GM18861 (cell line): ENCODE results near the gene AMIGO2.
A peak's percentile ranks its signal among the peaks of the same experiment; 100 is the strongest.
"Not testable (repeated sequence)": the region's sequence is repeated elsewhere in the genome, so short reads cannot be mapped to it uniquely, and the experiment has no call there.

Experiments
- ATAC-seq: cut with Tn5 transposase; IDR thresholded peaks from one replicate; pipeline ENCODE4 v1.9.1; 2021; ENCODE audit not compliant: unreplicated experiment

The AMIGO2 gene

DNA sequence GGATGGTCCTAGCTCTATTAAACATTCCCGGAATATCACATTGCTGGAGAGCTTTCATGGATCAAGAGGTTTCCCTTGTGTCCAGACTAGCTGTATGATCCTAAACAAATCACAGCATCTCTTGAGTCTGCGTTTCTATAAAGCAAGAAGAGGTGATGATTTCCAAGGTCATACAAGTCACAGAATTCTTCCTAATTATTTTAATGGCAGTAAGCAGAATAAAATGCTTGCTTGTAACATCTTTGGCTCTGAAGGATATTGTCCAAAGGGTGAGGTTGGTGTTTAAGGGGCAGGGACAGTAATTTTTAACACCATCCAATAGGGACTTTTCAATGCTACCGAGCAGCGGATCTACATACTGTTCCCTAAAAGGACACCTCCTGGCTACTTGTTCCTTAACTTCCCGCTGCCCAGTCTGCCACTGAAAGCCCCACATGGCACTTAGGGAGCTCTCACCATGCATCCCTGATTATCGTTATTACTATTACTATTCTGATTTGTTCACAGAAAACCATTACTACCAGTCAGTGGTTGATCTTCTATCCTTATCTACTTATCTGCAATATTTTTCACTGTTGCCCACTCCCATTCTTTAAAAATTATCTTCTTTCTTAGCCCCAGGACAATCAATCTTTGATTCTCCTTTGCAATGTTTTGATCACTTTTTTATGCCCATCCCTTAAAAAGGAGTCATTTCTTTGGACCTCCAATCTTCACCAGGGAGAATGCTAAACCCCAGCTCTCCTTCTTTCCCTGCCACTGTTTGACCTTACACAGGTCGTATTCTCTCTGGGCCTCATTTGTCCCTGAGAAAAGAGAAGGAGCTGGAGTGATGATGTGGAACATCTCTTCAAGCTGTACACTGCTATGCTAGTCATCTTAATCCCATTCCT lies 4.3 kb downstream of the AMIGO2 start:
- ATAC-seq: no peak

DNA sequence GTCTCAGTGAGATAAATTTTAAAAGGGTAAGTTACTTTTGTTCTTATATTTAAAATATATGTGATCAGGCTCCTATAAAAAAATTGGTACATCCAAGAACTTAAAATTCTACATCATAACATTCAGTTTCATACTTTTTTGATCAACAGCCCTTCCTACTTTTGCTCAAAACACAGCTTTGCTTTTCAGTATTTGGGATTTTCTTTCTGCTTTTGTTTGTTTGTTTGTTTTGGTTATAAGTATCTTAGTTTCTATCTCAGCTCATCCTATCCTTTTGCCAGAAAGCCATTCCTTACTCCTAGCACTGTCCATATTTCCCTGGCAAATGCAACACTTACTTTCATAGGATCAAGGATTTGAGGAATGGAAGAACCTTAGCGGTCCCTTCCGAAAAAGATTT lies 5.0 kb downstream of the AMIGO2 start:
- ATAC-seq: no peak

GRCh38 chr12:47073951-47074350 lies 5.8 kb downstream of the AMIGO2 start:
- ATAC-seq: no peak

- ATAC-seq: no peak
Measured at GRCh38 chr12:47071241-47071852, 8.4 kb downstream of the AMIGO2 start.

- no peak for ATAC-seq
Measured at GRCh38 chr12:47070310-47070709, 9.4 kb downstream of the AMIGO2 start.

GRCh38 chr12:47068539-47068938 lies 11.2 kb downstream of the AMIGO2 start:
- ATAC-seq: no peak

DNA sequence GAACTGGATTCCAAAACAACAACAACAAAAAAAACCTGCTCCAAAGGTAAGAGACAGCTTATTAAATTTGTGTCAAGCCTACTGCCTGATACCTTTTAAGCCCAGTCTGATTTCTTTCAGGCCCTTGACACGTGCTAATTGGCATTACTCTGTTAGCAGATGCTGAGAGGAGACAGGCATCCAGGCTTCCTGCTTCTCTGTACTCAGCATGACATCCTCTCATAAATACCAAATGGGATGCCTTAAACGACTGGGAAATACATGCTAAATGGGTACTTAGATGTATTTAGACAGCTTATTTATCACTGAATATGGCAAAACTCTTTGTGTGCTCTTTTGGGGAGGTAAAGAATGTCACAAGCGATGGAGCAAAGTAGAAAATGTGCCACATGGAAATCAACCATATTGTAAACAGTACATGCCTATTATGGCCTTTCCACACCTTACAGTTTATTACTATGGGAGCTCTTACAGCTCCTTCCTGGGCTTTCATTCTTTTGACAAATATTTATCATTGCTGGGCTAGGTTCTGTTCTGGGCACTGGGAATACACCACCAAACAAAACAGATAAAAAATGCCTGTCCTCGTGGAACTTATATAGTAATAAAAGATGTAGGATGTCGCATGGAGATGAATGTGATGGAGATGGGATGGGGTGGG lies 11.9 kb downstream of the AMIGO2 start:
- no peak for ATAC-seq

GRCh38 chr12:47067176-47067575 lies 12.6 kb downstream of the AMIGO2 start:
- no peak for ATAC-seq

DNA sequence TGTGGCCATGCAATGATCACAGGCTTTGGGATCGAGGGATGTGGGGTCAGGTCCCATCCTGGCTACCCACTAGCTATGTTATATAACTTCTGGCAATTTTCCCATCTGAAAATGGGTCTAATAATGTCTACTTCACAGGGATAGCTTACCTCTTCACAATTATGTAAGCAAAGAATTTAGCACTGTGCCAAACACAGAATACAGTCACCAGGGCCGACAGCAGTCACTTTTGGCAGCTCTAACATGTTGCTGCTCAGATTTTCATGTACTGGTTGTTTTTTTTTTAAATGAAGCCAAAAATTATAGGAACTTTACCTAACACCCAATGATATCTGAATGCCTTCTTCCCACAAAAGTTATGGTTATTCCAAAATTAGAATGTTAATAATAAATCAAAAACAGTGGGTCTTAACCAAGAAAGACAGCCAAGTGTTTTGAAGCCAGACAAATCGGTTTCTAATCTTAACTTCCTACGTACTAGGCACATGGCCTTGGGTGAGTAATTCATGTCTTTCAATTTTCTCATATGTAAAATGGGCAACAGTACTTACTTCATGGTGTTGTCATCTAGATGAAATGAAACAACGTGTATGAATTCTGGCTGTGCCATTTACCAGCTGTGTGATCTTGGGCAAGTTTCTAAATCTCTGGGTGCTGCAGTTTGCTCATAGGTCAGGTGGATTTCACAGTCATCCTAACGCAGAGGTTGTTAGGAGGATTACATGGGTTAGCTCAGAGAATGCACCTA lies 13.3 kb downstream of the AMIGO2 start:
- ATAC-seq: peak; percentile 70

DNA sequence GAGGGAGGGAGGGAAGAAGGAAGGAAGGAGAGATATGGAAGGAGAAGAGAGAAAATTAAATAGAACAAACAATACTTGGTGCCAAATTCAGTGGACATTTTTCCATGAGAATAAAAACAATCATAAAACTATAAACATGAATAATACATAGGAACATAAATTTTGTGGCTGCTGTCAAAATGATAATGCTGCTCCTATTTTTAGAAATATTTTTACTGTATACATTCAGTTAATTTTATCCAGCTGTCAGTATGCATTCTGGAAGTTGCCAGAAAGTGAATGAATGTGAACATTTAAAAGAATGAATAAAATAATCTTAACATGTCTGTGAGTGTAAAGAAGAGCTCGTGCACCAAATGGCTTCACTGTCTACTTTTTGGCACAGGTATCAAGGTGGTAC lies 14.2 kb downstream of the AMIGO2 start:
- ATAC-seq: no peak

- not testable (repeated sequence) for ATAC-seq
Measured at GRCh38 chr12:47058640-47059039, 21.1 kb downstream of the AMIGO2 start.

DNA sequence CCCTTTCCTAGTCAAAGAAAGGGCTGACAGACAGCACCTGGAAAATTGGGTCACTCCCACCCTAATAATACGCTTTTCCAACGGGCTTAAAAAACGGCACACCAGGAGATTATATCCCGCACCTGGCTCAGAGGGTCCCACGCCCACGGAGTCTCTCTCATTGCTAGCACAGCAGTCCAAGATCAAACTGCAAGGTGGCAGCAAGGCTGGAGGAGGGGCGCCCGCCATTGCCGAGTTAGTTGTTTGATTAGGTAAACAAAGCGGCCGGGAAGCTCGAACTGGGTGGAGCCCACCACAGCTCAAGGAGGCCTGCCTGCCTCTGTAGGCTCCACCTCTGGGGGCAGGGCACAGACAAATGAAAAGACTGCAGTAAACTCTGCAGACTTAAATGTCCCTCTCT lies 22.8 kb downstream of the AMIGO2 start:
- ATAC-seq: not testable (repeated sequence)

GRCh38 chr12:47055856-47056255 lies 23.9 kb downstream of the AMIGO2 start:
- ATAC-seq: not testable (repeated sequence)

GRCh38 chr12:47054659-47055058 lies 25.1 kb downstream of the AMIGO2 start:
- no peak for ATAC-seq

- no peak for ATAC-seq
Measured at GRCh38 chr12:47053961-47054360, 25.8 kb downstream of the AMIGO2 start.

DNA sequence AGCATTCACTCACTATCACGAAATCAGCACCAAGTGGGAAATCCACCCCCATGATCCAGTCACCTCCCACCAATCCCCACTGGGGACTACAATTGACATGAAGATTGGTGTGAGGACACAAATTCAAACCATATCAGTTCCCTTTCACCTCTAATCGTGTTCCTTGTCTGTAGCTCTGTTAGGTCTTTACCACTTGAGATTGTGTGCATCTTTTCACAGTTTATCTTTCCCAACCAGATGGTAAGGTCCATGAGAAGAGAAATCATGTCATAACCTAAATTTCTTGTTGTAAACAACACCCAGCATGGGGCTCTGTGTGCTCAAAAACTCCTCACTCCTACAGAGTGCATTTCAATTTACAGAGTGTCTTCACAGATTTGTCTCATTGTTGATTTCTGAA lies 27.5 kb downstream of the AMIGO2 start:
- ATAC-seq: no peak

- not testable (repeated sequence) for ATAC-seq
Measured at GRCh38 chr12:47051291-47051690, 28.5 kb downstream of the AMIGO2 start.

DNA sequence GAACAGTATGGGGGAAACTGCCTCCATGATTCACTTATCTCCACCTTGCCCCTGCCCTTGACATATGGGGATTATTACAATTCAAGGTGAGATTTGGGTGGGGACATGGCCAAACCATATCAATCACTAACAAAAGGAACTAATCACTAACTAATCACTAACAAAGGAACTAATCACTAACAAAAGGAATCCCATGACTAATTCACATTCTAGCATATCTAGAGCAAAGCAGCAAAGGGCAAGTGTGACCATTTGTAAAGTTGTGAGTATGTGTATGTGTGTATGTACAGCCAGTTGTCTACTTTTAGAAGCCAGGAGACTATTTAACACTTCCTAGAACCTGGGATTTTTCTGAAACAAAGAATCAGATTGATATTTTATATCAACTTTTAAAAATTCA lies 31.2 kb downstream of the AMIGO2 start:
- ATAC-seq: no peak

- no peak for ATAC-seq
Measured at GRCh38 chr12:47041327-47041726, 38.4 kb downstream of the AMIGO2 start.

- no peak for ATAC-seq
Measured at GRCh38 chr12:47039756-47040155, 40.0 kb downstream of the AMIGO2 start.

DNA sequence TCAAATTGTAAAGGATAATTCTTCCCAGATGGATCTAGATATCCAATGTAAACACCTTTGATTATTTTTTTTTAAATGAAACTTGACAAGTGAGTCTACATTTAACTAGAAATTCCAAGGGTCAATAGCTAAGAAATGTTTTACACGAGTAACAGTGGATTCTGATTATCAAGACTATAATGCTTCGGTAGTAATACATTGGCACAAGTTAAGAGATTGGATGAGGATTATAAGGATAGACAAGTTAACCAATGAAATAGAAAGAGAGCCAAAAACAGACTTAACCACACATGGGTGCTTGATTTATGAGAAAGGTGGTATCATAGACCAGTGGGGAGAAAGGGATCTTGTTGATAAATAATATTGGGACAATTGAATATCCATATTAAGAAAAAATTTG lies 40.7 kb downstream of the AMIGO2 start:
- ATAC-seq: no peak
